ENCODE measurements around the gene FOXP1. TPM values are rescaled to one million over a fixed set of nuclear protein-coding genes. Genes with fewer than 3 reads are reported as not detected.

The FOXP1 gene
- total and polyA plus RNA-seq, 2 of the 8 experiments (the other 6 are each of a cell fraction or from before 2014, with no cell fraction given) = 13.9 to 25.4 TPM

- Histone ChIP-seq H3K4ac (replicated peaks; ENCODE audit: insufficient read length, low read depth, low read length) (no peak overlapping the region), H3K9ac (replicated peaks in 1 of 4; ENCODE audit: extremely low read depth in 1 of 4, low read depth in 3 of 4, low read length in 3 of 4) (no peak overlapping the region), H3K79me2 (ENCODE audit: control insufficient read depth in 1 of 2, insufficient read depth in 2 of 2, low read length in 2 of 2) (no peaks in the 10 kb centered on the region), H2BK20ac (ENCODE audit: low read length) (no peak overlapping the region), H2BK15ac (ENCODE audit: low read length) (no peak overlapping the region), H3K23ac (ENCODE audit: insufficient read length) (no peak overlapping the region), H2BK12ac (ENCODE audit: low read depth, low read length) (no peak overlapping the region), H3K23me2 (ENCODE audit: low read depth, low read length) (no peaks in the 10 kb centered on the region), H4K8ac (ENCODE audit: extremely low read depth, insufficient read depth, low read length) (no peak overlapping the region), H3K36me3 (ENCODE audit: control insufficient read depth in 2 of 4, insufficient read depth in 4 of 4, low read length in 3 of 4) (no peaks in the 10 kb centered on the region), H3K56ac (replicated peaks; ENCODE audit: insufficient read length, low read depth, low read length) (no peak overlapping the region), H3K27me3 (replicated peaks in 1 of 4; ENCODE audit: control insufficient read depth in 3 of 4, extremely low read depth in 1 of 4, insufficient read depth in 3 of 4, low read length in 3 of 4) (no peaks in the 10 kb centered on the region), H4K91ac (replicated peaks; ENCODE audit: insufficient read length, low read length) (no peak overlapping the region), H3K4me3 (ENCODE audit: extremely low read depth in 1 of 4, insufficient read depth in 2 of 4, low read depth in 3 of 4, low read length in 4 of 4) (no peak overlapping the region), H3K4me1 (replicated peaks in 1 of 4; ENCODE audit: control insufficient read depth in 3 of 4, insufficient read depth in 4 of 4, low read length in 3 of 4) (peaks cover 0 to 3% (median under 1%) of the 10 kb centered on the region in 4 experiments; a peak in 2 of 7 replicates), H2BK120ac (replicated peaks; ENCODE audit: low read depth, low read length) (no peak overlapping the region), H3K79me1 (ENCODE audit: low read depth, low read length) (no peaks in the 10 kb centered on the region), H4K20me1 (replicated peaks in 1 of 2; ENCODE audit: control insufficient read depth in 1 of 2, insufficient read depth in 2 of 2, low read length in 2 of 2) (peaks cover 0 to 2% of the 10 kb centered on the region in 2 experiments), H3K9me3 (ENCODE audit: insufficient read depth in 2 of 2, low read depth in 1 of 2, low read length in 1 of 2) (no peaks in the 10 kb centered on the region), H3K14ac (ENCODE audit: insufficient read length) (no peak overlapping the region), H3K4me2 (ENCODE audit: insufficient read depth in 1 of 2, low read depth in 2 of 2, low read length in 2 of 2) (no peak overlapping the region), H2AK5ac (ENCODE audit: low read depth, low read length) (no peak overlapping the region), H2AFZ (ENCODE audit: low read length) (no peak overlapping the region), H4K5ac (ENCODE audit: insufficient read length, low read depth, low read length) (no peak overlapping the region), H2BK5ac (ENCODE audit: low read depth, low read length) (no peak overlapping the region), H3K18ac (ENCODE audit: extremely low read depth, low read length) (no peak overlapping the region), H3K27ac (ENCODE audit: low read depth, low read length) (no peak overlapping the region)
- ChIA-PET CTCF (ENCODE audit: partially characterized antibody) (interaction anchor here (0.8 kb wide), 2 partner anchors 9 to 11 kb away, joined by 3 read pairs; no protein-coding TSS in a partner anchor), POLR2A (ENCODE audit: partially characterized antibody) (no interaction called here)
- DNase-seq (ENCODE audit: low read depth in 1 of 2, low spot score in 2 of 2) (no peak), FAIRE-seq (no peak)
- TF ChIP-seq HDAC6 (IDR thresholded peaks at IDR 0.05; ENCODE audit: low read depth, low read length) (no peak), RBBP5 (IDR thresholded peaks at IDR 0.05; ENCODE audit: borderline replicate concordance, low read depth, low read length) (no peak), TEAD4 (IDR thresholded peaks at IDR 0.05; ENCODE audit: low read depth, low read length) (no peak), FOSL1 (IDR thresholded peaks at IDR 0.05; ENCODE audit: insufficient read depth, low read depth, low read length) (no peak), CBX5 (IDR thresholded peaks at IDR 0.05; ENCODE audit: low read depth, low read length) (no peak), TCF12 (IDR thresholded peaks at IDR 0.05; ENCODE audit: low read depth, low read length) (no peak), E2F6 (IDR thresholded peaks at IDR 0.05) (no peak), JUN (IDR thresholded peaks at IDR 0.05; ENCODE audit: low read depth, low read length) (no peak), ATF2 (IDR thresholded peaks at IDR 0.05; ENCODE audit: low read length) (no peak)
Observed at GRCh38 chr3:71568207-71568606, 15.3 kb downstream of the FOXP1 start.

Data from H1 (cell line).